GM19468 (cell line): ENCODE results near the gene SLC37A1.

Experiments
- ATAC-seq: cut with Tn5 transposase; IDR thresholded peaks from one replicate; pipeline ENCODE4 v1.9.1; 2021; ENCODE audit warnings: mild to moderate bottlenecking, moderate library complexity, moderate number of reproducible peaks; ENCODE audit not compliant: unreplicated experiment; ENCODE audit errors: extremely low read depth

The SLC37A1 gene

GRCh38 chr21:42500225-42500624, 13.4 kb upstream of the SLC37A1 start:
- ATAC-seq = no peak

- ATAC-seq = no peak
Measured at GRCh38 chr21:42500736-42501135, 12.9 kb upstream of the SLC37A1 start.

GRCh38 chr21:42503711-42504110, 9.9 kb upstream of the SLC37A1 start:
- no peak for ATAC-seq

GRCh38 chr21:42505090-42505726, 8.4 kb upstream of the SLC37A1 start:
- ATAC-seq = no peak

DNA sequence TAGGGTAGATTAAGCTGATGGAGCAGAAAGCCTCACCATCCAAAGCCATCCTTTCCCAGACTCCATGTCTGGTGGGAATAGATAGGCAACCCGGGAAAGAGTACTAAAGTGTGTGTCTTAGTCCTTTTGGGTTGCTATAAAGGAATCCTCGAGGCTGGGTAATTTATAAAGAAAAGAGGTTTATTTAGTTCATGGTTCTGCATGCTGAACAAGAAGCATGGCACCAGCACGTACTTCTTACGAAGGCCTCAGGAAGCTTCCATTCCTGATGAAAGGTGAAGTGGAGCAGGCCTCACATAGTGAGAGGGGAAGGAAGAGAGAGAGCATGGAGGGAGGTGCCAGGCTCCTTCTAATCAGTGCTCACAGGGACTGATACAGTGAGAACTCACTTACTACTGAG, 6.2 kb upstream of the SLC37A1 start:
- no peak for ATAC-seq

- ATAC-seq = no peak
Measured at GRCh38 chr21:42508371-42508770, 5.3 kb upstream of the SLC37A1 start.

GRCh38 chr21:42509244-42509643, 4.4 kb upstream of the SLC37A1 start:
- no peak for ATAC-seq

DNA sequence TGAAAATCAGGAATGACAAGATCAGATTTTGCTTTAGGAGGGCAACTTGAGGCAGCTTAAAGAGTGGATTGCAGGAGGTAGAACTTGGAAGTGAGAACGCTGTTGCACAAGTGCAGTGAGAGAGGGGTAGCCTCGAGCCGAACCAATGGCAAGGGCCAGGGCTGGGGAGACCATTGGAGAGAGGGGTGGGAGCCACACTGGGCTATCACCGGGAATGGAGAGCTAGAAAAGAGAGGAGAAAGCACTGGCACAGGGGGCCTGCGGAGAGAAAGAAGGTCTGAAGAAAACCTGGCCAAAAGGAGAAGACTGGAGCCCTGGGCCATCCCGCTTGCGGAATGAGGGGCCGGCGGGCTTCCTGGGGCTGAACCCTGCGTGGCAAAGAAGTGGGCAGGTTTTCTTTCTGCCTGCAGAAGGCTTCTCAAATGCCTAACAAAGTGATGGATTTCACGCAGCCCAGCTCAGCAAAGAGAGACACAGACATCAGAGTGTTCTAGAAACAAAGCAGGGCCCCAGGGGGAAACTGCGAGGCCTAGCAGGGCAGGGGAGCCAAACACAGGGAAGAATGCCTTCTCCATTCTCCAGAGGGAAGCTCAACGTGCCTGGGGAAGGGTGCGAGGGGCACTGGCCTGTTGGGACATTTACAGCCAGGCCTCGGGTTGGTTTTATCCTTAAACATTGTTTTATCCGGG, 1.2 kb upstream of the SLC37A1 start:
- no peak for ATAC-seq

- ATAC-seq = no peak
Measured at GRCh38 chr21:42513985-42514882, 582 bp downstream of the SLC37A1 start.

- no peak for ATAC-seq
Measured at GRCh38 chr21:42514883-42515228, 1.2 kb downstream of the SLC37A1 start.

GRCh38 chr21:42515708-42516502, 2.3 kb downstream of the SLC37A1 start:
- ATAC-seq = no peak

DNA sequence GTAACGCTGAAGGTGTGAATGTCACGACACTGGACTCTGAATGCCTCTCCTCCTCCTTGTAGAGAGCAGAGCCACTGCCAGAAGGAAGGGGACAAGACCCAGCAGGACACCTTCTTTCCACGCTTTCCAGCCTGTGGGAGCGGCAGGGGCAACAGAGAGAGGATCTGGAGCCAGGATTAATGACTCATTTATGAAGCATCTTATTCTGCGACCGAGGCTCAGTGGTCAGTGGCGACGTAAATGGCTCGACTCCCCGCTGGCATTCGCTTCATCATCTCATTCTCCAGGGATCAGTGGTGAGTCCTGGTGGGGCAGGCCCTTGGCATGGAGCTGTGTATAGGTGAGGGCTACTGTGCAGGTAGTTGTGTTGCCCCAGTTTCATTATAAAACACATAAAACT, 4.6 kb downstream of the SLC37A1 start:
- ATAC-seq = no peak

- no peak for ATAC-seq
Measured at GRCh38 chr21:42518626-42519025, 5.0 kb downstream of the SLC37A1 start.

DNA sequence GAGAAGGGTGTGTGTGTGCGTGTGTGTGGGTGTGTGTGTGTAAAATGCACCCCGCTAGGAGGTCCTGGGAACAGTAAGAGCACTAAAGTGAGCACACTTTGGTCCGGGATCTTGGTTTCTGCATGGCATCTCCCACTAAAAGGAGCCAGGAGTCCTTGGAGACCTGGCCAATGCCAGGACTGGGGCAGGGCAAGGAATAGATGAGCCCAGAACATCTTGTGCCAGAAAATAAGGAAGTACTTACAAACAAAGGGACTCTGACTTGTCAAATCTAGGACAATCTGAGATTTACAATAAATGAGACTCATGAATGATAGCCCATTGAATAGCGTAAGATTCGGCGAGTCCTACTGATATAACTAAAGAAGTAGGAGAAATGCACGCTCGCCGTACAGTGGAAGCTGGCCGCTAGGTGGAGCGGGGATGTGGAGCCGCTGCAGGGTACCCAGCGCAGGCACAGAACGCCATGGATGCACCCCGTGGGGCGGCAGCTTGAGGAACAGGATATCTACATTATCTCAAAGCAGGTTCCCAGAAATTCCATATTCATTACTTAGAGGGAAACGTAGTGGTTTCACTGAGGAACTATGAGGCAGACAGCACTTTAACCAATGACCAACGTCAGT, 7.1 kb downstream of the SLC37A1 start:
- ATAC-seq = no peak

GRCh38 chr21:42521384-42521783, 7.7 kb downstream of the SLC37A1 start:
- ATAC-seq = no peak

GRCh38 chr21:42521805-42522204, 8.2 kb downstream of the SLC37A1 start:
- no peak for ATAC-seq

DNA sequence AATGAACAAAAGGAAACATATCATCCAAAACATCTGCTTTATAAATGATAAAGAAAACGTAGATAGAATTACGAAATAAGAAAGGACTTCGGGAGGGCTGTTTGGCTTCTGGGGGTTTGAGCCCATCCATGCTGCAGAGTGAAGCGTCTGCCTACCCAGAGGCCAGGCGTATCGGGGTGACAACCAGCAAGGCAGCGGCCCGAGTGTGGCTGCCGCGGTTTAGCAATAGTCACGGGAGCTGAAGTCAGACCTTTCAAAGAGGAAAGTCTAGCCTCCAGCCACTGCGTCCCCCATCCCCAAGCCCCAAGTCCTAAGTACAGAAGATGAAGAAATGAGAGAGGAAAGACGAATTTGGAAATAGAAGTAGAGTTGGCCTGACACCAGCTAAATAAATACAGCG, 8.6 kb downstream of the SLC37A1 start:
- no peak for ATAC-seq

DNA sequence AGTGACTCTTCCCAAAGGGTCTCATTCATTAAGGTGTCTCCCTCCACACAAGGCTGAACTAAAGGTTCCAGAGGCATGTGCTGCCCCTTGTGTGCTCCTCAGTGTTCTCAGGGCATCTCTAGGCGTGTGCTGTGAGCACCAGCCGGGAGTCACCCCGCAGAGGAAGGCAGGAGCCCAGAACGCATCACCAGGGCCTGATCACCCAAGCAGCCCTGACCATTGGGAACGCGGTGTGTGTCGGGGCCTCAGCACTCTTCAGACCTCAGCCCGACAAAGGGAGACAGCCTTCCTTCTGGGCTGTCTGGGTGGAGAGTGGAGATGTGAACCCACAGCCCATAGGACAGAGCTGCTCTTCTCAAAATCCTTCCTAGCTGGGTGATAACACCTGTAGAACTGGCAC, 9.1 kb downstream of the SLC37A1 start:
- no peak for ATAC-seq

- ATAC-seq = no peak
Measured at GRCh38 chr21:42523211-42523610, 9.6 kb downstream of the SLC37A1 start.

DNA sequence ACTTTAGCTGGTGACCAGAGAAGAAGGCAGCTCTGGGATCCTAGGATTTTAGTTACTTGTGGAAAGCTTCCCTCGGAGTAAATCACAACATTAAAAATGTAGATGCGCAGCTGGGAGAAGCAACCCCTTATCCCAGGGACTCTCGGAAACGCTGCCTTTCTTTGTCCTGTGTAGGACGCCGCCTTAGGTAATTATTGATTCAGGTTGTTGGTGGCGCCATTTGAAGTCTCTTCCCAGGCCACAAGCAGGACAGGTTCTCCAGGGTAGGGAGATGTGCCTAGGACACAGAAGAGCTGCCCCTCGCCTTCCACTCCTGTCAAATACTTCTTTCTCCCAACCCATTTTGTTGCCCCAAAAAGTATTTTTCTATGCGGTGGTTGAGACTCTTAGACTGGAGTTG, 10.3 kb downstream of the SLC37A1 start:
- no peak for ATAC-seq
